Measurements from ENCODE around the gene MRRF.

GRCh38 chr9:122251351-122251750 is 13.3 kb upstream of the MRRF start:
- TF ChIP-seq CTCF (conservative IDR thresholded peaks at IDR 0.05 in 1 of 2, IDR thresholded peaks at IDR 0.05 in 1 of 2; ENCODE audit: low read depth in 1 of 2, low read length in 2 of 2) (no peak), EZH2 (IDR thresholded peaks at IDR 0.05; ENCODE audit: low read length, missing control alignments) (no peak)

All from fibroblast of lung (primary cell).